Measurements from ENCODE around the gene GPC6. TPM values are rescaled to one million over a fixed set of nuclear protein-coding genes. Genes with fewer than 3 reads are reported as not detected.
A peak's percentile ranks its signal among the peaks of the same experiment; 100 is the strongest.
"Not testable (repeated sequence)": the region's sequence is repeated elsewhere in the genome, so short reads cannot be mapped to it uniquely, and the experiment has no call there.

Gene GPC6
- total RNA-seq, 2 donors from 2014 or later, result 1.6 to 4.0 TPM

GRCh38 chr13:94343243-94343585, 1116.6 kb downstream of the GPC6 start:
- TF ChIP-seq CTCF (IDR thresholded peaks at IDR 0.05), result no peak
- TF ChIP-seq POLR2A (IDR thresholded peaks at IDR 0.05), result no peak
- H3K9me3 ChIP-seq, result no peaks in the 10 kb centered on the region
- H3K4me3 ChIP-seq, result no peak overlapping the region
- DNase-seq, result no peak
- intact Hi-C loops (cut with DNase I), result no loop called here
- WGBS, 2 donors, result 70 to 76% methylated on average over 7 of the region's 7 CpGs
- peaks cover 6% of the 10 kb centered on the region for H3K4me1 ChIP-seq
- H3K27me3 ChIP-seq, result no peaks in the 10 kb centered on the region
- H3K27ac ChIP-seq, result no peak overlapping the region
- no peak for ATAC-seq
- no peaks in the 10 kb centered on the region for H3K36me3 ChIP-seq (replicated peaks in 1 of 2; ENCODE audit: insufficient read depth in 1 of 2, low read depth in 2 of 2)

- H3K27ac ChIP-seq, DNase-seq: not testable (repeated sequence)
These were observed 1117.1 kb downstream of the GPC6 start for GRCh38 chr13:94343687-94344086.

GRCh38 chr13:94344126-94344818, 1117.7 kb downstream of the GPC6 start:
- peaks cover 6% of the 10 kb centered on the region for H3K4me1 ChIP-seq
- H3K9me3 ChIP-seq, result no peaks in the 10 kb centered on the region
- no peaks in the 10 kb centered on the region for H3K27me3 ChIP-seq
- DNase-seq (no peak), ATAC-seq (no peak)
- H3K36me3 ChIP-seq (replicated peaks in 1 of 2; ENCODE audit: insufficient read depth in 1 of 2, low read depth in 2 of 2), result no peaks in the 10 kb centered on the region
- intact Hi-C loops (cut with DNase I), result no loop called here
- 30 to 34% methylated on average over 8 of the region's 8 CpGs for WGBS, 2 donors
- TF ChIP-seq POLR2A (IDR thresholded peaks at IDR 0.05), result no peak
- no peak for TF ChIP-seq CTCF (IDR thresholded peaks at IDR 0.05)
- no peak overlapping the region for H3K4me3 ChIP-seq
- H3K27ac ChIP-seq, result no peak overlapping the region

More at GRCh38 chr13:94343687-94344086, 1117.1 kb downstream of the GPC6 start:
- H3K4me3 ChIP-seq; H3K27me3 ChIP-seq; H3K9me3 ChIP-seq; H3K4me1 ChIP-seq; intact Hi-C loops (cut with DNase I); H3K36me3 ChIP-seq (replicated peaks in 1 of 2; ENCODE audit: insufficient read depth in 1 of 2, low read depth in 2 of 2); ATAC-seq: not testable (repeated sequence)
- 86 to 95% methylated on average over 3 of the region's 3 CpGs for WGBS, 2 donors

- ATAC-seq, result peak; percentile 45
- Histone ChIP-seq H3K9me3 (no peaks in the 10 kb centered on the region), H3K27ac (no peak overlapping the region), H3K27me3 (no peaks in the 10 kb centered on the region), H3K4me1 (peaks cover 6% of the 10 kb centered on the region), H3K4me3 (no peak overlapping the region), H3K36me3 (replicated peaks in 1 of 2; ENCODE audit: insufficient read depth in 1 of 2, low read depth in 2 of 2) (no peaks in the 10 kb centered on the region)
- 51 to 53% methylated on average over 8 of the region's 8 CpGs for WGBS, 2 donors
- no peak for DNase-seq
- TF ChIP-seq CTCF (IDR thresholded peaks at IDR 0.05) (peak in 1 of 7 experiments; percentile 22), POLR2A (IDR thresholded peaks at IDR 0.05) (no peak)
- intact Hi-C loops (cut with DNase I), result no loop called here
These were observed 1119.0 kb downstream of the GPC6 start for GRCh38 chr13:94345374-94346195.

- TF ChIP-seq POLR2A (IDR thresholded peaks at IDR 0.05) (no peak), CTCF (IDR thresholded peaks at IDR 0.05) (no peak)
- no peaks in the 10 kb centered on the region for H3K36me3 ChIP-seq (replicated peaks in 1 of 2; ENCODE audit: insufficient read depth in 1 of 2, low read depth in 2 of 2)
- H3K27me3 ChIP-seq, result no peaks in the 10 kb centered on the region
- H3K4me3 ChIP-seq, result no peak overlapping the region
- ATAC-seq (no peak), DNase-seq (no peak)
- H3K27ac ChIP-seq, result no peak overlapping the region
- intact Hi-C loops (cut with DNase I), result no loop called here
- WGBS, 2 donors, result 91 to 92% methylated on average over 13 of the region's 13 CpGs
- no peaks in the 10 kb centered on the region for H3K9me3 ChIP-seq
- H3K4me1 ChIP-seq, result peaks cover 6% of the 10 kb centered on the region
These were observed 1119.8 kb downstream of the GPC6 start for GRCh38 chr13:94346261-94347019.
